K562 (cell line): ENCODE measurements around the gene POFUT2.

Experiments used
- BCL6 ChIP-seq: fragments of 250-450 bp; sonication (Bioruptor Pico); IDR thresholded peaks from 2 replicates; pipeline ENCODE4 v1.4.0; 2020
- CBFA2T3 ChIP-seq: fragments of 450-650 bp; IDR thresholded peaks from 2 replicates; pipeline ENCODE4 v1.6.1; 2017
- CLOCK ChIP-seq: fragments of 250-450 bp; sonication (Bioruptor Pico); IDR thresholded peaks from 2 replicates; pipeline ENCODE4 v1.4.0; 2020; ENCODE audit warnings: mild to moderate bottlenecking, moderate library complexity, borderline replicate concordance
- HES1 ChIP-seq: fragments of 450-650 bp; IDR thresholded peaks from 2 replicates; pipeline ENCODE4 v1.6.1; 2016; ENCODE audit warnings: low read depth, mild to moderate bottlenecking, moderate library complexity
- ILF3 ChIP-seq: fragments of 450-650 bp; IDR thresholded peaks from 2 replicates; pipeline ENCODE4 v1.6.1; 2018; ENCODE audit warnings: antibody characterized with exemption, mild to moderate bottlenecking, moderate library complexity, borderline replicate concordance
- KAT2B ChIP-seq: IDR thresholded peaks from one replicate; pipeline ENCODE4 v1.6.1; 2012; ENCODE audit warnings: low read depth, mild to moderate bottlenecking, control low read depth, inconsistent platforms, low read length, moderate library complexity
- PBX2 ChIP-seq, 2 experiments: IDR thresholded peaks in 1 of 2; conservative IDR thresholded peaks in 1 of 2; 2 replicates each; pipeline ENCODE4 v1.6.1; 2016; ENCODE audit warnings: low read depth in 2 of 2, mild to moderate bottlenecking in 1 of 2, missing compliant biosample characterization in 1 of 2, missing genetic modification characterization in 1 of 2, moderate library complexity in 1 of 2
- PKNOX1 ChIP-seq: fragments of 450-650 bp; IDR thresholded peaks from 2 replicates; pipeline ENCODE4 v1.6.1; 2016
- POLR2AphosphoS2 ChIP-seq: IDR thresholded peaks from 2 replicates; pipeline ENCODE4 v1.6.1; 2012; ENCODE audit warnings: low read length, improper control_type of control experiment
- RB1 ChIP-seq: fragments of 450-650 bp; IDR thresholded peaks from 2 replicates; pipeline ENCODE4 v1.6.1; 2017; ENCODE audit warnings: low read depth, mild to moderate bottlenecking
- RFX5 ChIP-seq: IDR thresholded peaks from 2 replicates; pipeline ENCODE4 v1.6.1; 2011; ENCODE audit warnings: low read depth, mild to moderate bottlenecking, improper control_type of control experiment, low read length
- THRAP3 ChIP-seq: fragments of 450-650 bp; IDR thresholded peaks from 2 replicates; pipeline ENCODE4 v1.6.1; 2016; ENCODE audit warnings: mild to moderate bottlenecking, inconsistent platforms, borderline replicate concordance
- ZNF143 ChIP-seq: sonication (generic); formaldehyde crosslinking; IDR thresholded peaks from 2 replicates; pipeline ENCODE4 v1.9.0; 2022; ENCODE audit warnings: mild to moderate bottlenecking, missing genetic modification reagents
- ZNF75A ChIP-seq: fragments of 450-650 bp; formaldehyde crosslinking; IDR thresholded peaks from 2 replicates; pipeline ENCODE4 v1.4.0; 2020; ENCODE audit warnings: mild to moderate bottlenecking

GRCh38 chr21:45215213-45215612, 72.5 kb downstream of the POFUT2 start:
- TF ChIP-seq ZNF143 (CRISPR knock-in tag) (no peak), PKNOX1 (no peak), POLR2AphosphoS2 (no peak), KAT2B (no peak), THRAP3 (no peak), BCL6 (CRISPR knock-in tag) (no peak), ILF3 (no peak), HES1 (no peak), CLOCK (CRISPR knock-in tag) (no peak), PBX2 (CRISPR knock-in tag; IDR thresholded peaks at IDR 0.05; ENCODE audit: low read depth) (no peak), PBX2 (tag; conservative IDR thresholded peaks at IDR 0.05; ENCODE audit: low read depth) (no peak), ZNF75A (CRISPR knock-in tag) (no peak), RFX5 (no peak), RB1 (no peak), CBFA2T3 (no peak)
